ENCODE data around the gene MACROD2. TPM values are rescaled to one million over a fixed set of nuclear protein-coding genes. Genes with fewer than 3 reads are reported as not detected.

The MACROD2 gene
- total RNA-seq, 1 donor from 2014 or later = 60.4 TPM

GRCh38 chr20:14470977-14471661 is 475.8 kb downstream of the MACROD2 start:
- DNase-seq = no peak

- DNase-seq = no peak
Observed at GRCh38 chr20:14477125-14477524, 481.8 kb downstream of the MACROD2 start.

GRCh38 chr20:14478126-14478525 is 482.8 kb downstream of the MACROD2 start:
- no peak for DNase-seq

GRCh38 chr20:14481863-14482262 is 486.5 kb downstream of the MACROD2 start:
- no peak for DNase-seq

- DNase-seq = no peak
Observed at GRCh38 chr20:14488212-14488611, 492.9 kb downstream of the MACROD2 start.

- no peak for DNase-seq
Observed at GRCh38 chr20:14488756-14489479, 493.6 kb downstream of the MACROD2 start.

GRCh38 chr20:14489544-14489943 is 494.2 kb downstream of the MACROD2 start:
- no peak for DNase-seq

- DNase-seq = peak; percentile 1
Observed at GRCh38 chr20:14491436-14491835, 496.1 kb downstream of the MACROD2 start.

- DNase-seq = no peak
Observed at GRCh38 chr20:14493408-14493807, 498.1 kb downstream of the MACROD2 start.

GRCh38 chr20:14494355-14494754 is 499.0 kb downstream of the MACROD2 start:
- no peak for DNase-seq

- DNase-seq = no peak
Observed at GRCh38 chr20:14495066-14495465, 499.8 kb downstream of the MACROD2 start.

GRCh38 chr20:14497004-14497403 is 501.7 kb downstream of the MACROD2 start:
- DNase-seq = no peak

GRCh38 chr20:14498772-14499171 is 503.5 kb downstream of the MACROD2 start:
- DNase-seq = no peak

GRCh38 chr20:14505476-14505875 is 510.2 kb downstream of the MACROD2 start:
- no peak for DNase-seq

GRCh38 chr20:14507711-14508110 is 512.4 kb downstream of the MACROD2 start:
- DNase-seq = no peak

- no peak for DNase-seq
Observed at GRCh38 chr20:14510341-14510740, 515.0 kb downstream of the MACROD2 start.

- DNase-seq = no peak
Observed at GRCh38 chr20:14512839-14513238, 517.5 kb downstream of the MACROD2 start.

GRCh38 chr20:14518648-14519047 is 523.3 kb downstream of the MACROD2 start:
- DNase-seq = no peak

GRCh38 chr20:14521016-14521415 is 525.7 kb downstream of the MACROD2 start:
- DNase-seq = no peak

GRCh38 chr20:14521436-14521835 is 526.1 kb downstream of the MACROD2 start:
- no peak for DNase-seq

- no peak for DNase-seq
Observed at GRCh38 chr20:14522595-14522994, 527.3 kb downstream of the MACROD2 start.

GRCh38 chr20:14523090-14523489 is 527.8 kb downstream of the MACROD2 start:
- no peak for DNase-seq

GRCh38 chr20:14525426-14525825 is 530.1 kb downstream of the MACROD2 start:
- no peak for DNase-seq

- no peak for DNase-seq
Observed at GRCh38 chr20:14526891-14527290, 531.6 kb downstream of the MACROD2 start.

Measured in occipital lobe (tissue), 2 donors.